Adrenal gland (tissue), 5 donors: ENCODE measurements around the gene RYR2.

Experiments
- POLR2A ChIP-seq, 2 donors: fragments of 450-650 bp; IDR thresholded peaks; one replicate each; pipeline ENCODE4 v1.6.1; 2017; ENCODE audit warnings: antibody characterized with exemption in 2 of 2, mild to moderate bottlenecking in 2 of 2, moderate library complexity in 1 of 2
- TF ChIP-seq, protein P1 (sequence below), 6 experiments: fragments of 450-650 bp in 4 of 6; fragments of 200-600 bp in 2 of 6; sonication (generic) in 1 of 6; IDR thresholded peaks; 1 replicate in 5 of 6; 2 replicates in 1 of 6; pipeline versions ENCODE4 v1.5.1 to v1.8.0; 2016 to 2021; ENCODE audit warnings: antibody characterized with exemption in 6 of 6, mild to moderate bottlenecking in 2 of 6, moderate library complexity in 1 of 6
- donor health status: DM: no; HTN: no; CAD: no.

GRCh38 chr1:237834461-237834860, 792.5 kb downstream of the RYR2 start:
- TF ChIP-seq, protein P1, sequence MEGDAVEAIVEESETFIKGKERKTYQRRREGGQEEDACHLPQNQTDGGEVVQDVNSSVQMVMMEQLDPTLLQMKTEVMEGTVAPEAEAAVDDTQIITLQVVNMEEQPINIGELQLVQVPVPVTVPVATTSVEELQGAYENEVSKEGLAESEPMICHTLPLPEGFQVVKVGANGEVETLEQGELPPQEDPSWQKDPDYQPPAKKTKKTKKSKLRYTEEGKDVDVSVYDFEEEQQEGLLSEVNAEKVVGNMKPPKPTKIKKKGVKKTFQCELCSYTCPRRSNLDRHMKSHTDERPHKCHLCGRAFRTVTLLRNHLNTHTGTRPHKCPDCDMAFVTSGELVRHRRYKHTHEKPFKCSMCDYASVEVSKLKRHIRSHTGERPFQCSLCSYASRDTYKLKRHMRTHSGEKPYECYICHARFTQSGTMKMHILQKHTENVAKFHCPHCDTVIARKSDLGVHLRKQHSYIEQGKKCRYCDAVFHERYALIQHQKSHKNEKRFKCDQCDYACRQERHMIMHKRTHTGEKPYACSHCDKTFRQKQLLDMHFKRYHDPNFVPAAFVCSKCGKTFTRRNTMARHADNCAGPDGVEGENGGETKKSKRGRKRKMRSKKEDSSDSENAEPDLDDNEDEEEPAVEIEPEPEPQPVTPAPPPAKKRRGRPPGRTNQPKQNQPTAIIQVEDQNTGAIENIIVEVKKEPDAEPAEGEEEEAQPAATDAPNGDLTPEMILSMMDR (IDR thresholded peaks at IDR 0.05) = no peak
- no peak for TF ChIP-seq POLR2A (IDR thresholded peaks at IDR 0.05)
